Epithelial cell of proximal tubule (primary cell): Measurements from ENCODE around the gene PARVA. TPM values are rescaled to one million over a fixed set of nuclear protein-coding genes. Genes with fewer than 3 reads are reported as not detected.
A peak's percentile ranks its signal among the peaks of the same experiment; 100 is the strongest.

ENCODE experiments used
- DNase-seq: peaks from one replicate; pipeline ENCODE4 v3.0.0-alpha.2; 2011; ENCODE audit warnings: low read depth
- H3K4me3 ChIP-seq: 2 replicates; pipeline ENCODE4 v1.5.1; 2011; ENCODE audit warnings: low read depth, mild to moderate bottlenecking, low read length
- CTCF ChIP-seq: conservative IDR thresholded peaks from 2 replicates; pipeline ENCODE4 v1.5.1; 2012; ENCODE audit warnings: low read depth, mild to moderate bottlenecking, low read length
- total RNA-seq: library from RNA; depleted of rRNA; stranded (reverse); fragments of >200 nt; gene quantifications from 2 replicates; pipeline ENCODE4 v1.2.3, GENCODE V29; 2015

PARVA gene
- total RNA-seq, 1 donor from 2014 or later: 32.6 TPM

- TF ChIP-seq CTCF: no peak
- no peak for DNase-seq
- H3K4me3 ChIP-seq: no peak overlapping the region
Measured at GRCh38 chr11:12403997-12404350, 26.6 kb downstream of the PARVA start.

DNA sequence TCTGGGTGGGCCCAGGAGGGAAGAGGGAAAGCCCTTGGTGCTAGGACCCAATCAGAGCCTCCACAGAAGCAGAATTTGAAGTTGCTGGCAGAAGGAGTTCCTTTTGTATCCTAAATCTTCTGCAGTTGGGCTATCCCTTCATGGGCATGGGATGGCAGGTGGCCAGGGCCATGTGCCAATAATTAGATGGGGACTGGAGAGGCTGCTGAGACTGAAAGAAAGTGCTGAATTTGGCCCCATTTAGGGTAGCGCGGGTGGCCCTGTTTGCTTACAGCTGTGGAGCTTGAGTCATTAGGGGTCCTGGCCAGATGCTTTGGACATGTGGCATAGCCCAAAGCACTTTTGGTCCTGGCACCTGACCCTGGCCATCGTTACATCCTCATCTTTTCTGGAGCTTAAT lies 27.1 kb downstream of the PARVA start:
- no peak for TF ChIP-seq CTCF
- no peak for DNase-seq
- H3K4me3 ChIP-seq: no peak overlapping the region

DNA sequence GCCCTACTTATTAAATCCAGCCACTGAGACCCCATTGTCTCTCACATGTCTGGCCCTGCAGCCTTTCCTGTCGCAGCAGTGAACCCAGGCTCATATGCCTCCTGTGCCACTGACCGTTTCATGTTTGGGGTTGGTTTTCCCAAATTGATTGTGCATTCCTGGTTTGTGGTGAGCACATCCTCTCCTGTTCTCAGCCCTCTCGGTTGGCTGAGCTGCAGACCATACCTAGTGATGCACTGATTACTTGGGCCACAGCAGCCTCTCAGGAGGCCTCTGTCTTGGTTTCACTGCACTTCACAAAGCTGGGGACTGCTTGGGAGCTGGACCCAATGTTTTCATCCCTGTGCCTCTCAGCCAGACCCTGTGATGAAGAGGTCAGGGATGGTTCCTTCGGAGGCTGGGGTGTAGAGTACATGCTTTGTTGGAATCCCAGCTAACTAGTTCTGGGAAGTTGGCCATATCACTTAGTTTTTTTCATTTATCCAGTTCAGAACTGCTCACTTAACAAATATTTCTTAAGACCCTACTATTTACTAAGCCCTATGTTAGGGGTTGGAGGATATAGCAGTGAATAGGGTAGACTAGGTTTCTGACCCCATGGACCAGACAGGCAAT lies 30.9 kb downstream of the PARVA start:
- H3K4me3 ChIP-seq: no peak overlapping the region
- TF ChIP-seq CTCF: no peak
- DNase-seq: no peak

- no peak for TF ChIP-seq CTCF
- no peak for DNase-seq
- no peak overlapping the region for H3K4me3 ChIP-seq
Measured at GRCh38 chr11:12409621-12410005, 32.2 kb downstream of the PARVA start.

GRCh38 chr11:12410006-12410728 lies 32.8 kb downstream of the PARVA start:
- DNase-seq: no peak
- H3K4me3 ChIP-seq: no peak overlapping the region
- TF ChIP-seq CTCF: peak; percentile 39

GRCh38 chr11:12411393-12411792 lies 34.0 kb downstream of the PARVA start:
- DNase-seq: no peak
- no peak for TF ChIP-seq CTCF
- no peak overlapping the region for H3K4me3 ChIP-seq
